Sigmoid colon (tissue), 4 donors: ENCODE measurements around the gene LTK.

Experiments
- POLR2A ChIP-seq, 2 donors: fragments of 450-650 bp; IDR thresholded peaks; one replicate each; pipeline ENCODE4 v1.6.1; 2016; ENCODE audit warnings: antibody characterized with exemption in 2 of 2, mild to moderate bottlenecking in 2 of 2, moderate library complexity in 2 of 2
- POLR2AphosphoS5 ChIP-seq, 4 donors: sonication (generic); formaldehyde crosslinking; IDR thresholded peaks; one replicate each; pipeline ENCODE4 v1.6.1; 2017; ENCODE audit warnings: antibody characterized with exemption in 4 of 4
- TF ChIP-seq, protein P1 (sequence below), 4 experiments: fragments of 450-650 bp in 3 of 4; fragments of 200-600 bp in 1 of 4; IDR thresholded peaks; one replicate each; pipeline ENCODE4 v1.5.1; 2016 to 2019; ENCODE audit warnings: antibody characterized with exemption in 4 of 4, mild to moderate bottlenecking in 3 of 4, moderate library complexity in 2 of 4

- TF ChIP-seq, protein P1, sequence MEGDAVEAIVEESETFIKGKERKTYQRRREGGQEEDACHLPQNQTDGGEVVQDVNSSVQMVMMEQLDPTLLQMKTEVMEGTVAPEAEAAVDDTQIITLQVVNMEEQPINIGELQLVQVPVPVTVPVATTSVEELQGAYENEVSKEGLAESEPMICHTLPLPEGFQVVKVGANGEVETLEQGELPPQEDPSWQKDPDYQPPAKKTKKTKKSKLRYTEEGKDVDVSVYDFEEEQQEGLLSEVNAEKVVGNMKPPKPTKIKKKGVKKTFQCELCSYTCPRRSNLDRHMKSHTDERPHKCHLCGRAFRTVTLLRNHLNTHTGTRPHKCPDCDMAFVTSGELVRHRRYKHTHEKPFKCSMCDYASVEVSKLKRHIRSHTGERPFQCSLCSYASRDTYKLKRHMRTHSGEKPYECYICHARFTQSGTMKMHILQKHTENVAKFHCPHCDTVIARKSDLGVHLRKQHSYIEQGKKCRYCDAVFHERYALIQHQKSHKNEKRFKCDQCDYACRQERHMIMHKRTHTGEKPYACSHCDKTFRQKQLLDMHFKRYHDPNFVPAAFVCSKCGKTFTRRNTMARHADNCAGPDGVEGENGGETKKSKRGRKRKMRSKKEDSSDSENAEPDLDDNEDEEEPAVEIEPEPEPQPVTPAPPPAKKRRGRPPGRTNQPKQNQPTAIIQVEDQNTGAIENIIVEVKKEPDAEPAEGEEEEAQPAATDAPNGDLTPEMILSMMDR (IDR thresholded peaks at IDR 0.05), result no peak
- no peak for TF ChIP-seq POLR2A (IDR thresholded peaks at IDR 0.05)
- TF ChIP-seq POLR2AphosphoS5 (IDR thresholded peaks at IDR 0.05), result no peak
These were observed 19.8 kb downstream of the LTK start for GRCh38 chr15:41493902-41494189.
